ENCODE results near the gene SCGB1A1. TPM values are rescaled to one million over a fixed set of nuclear protein-coding genes. Genes with fewer than 3 reads are reported as not detected.
A peak's percentile ranks its signal among the peaks of the same experiment; 100 is the strongest.

SCGB1A1 gene
- total and polyA plus RNA-seq, 9 donors, result 1.8 to 11.6 TPM; not detected in 7

GRCh38 chr11:62435846-62436660, 17.2 kb downstream of the SCGB1A1 start:
- no peak for TF ChIP-seq POLR2A (IDR thresholded peaks at IDR 0.05)
- no peak for TF ChIP-seq CTCF (IDR thresholded peaks at IDR 0.05)
- TF ChIP-seq EP300 (IDR thresholded peaks at IDR 0.05), result no peak
- DNase-seq, result peak in 1 of 5 donors; percentile 45
- Histone ChIP-seq H3K27me3 (no peaks in the 10 kb centered on the region), H3K36me3 (no peaks in the 10 kb centered on the region), H3K4me1 (ENCODE audit: insufficient read depth) (peaks cover 20% of the 10 kb centered on the region), H3K4me3 (no peak overlapping the region), H3K9me3 (no peaks in the 10 kb centered on the region), H3K27ac (peak overlapping the region in 1 of 2 donors; percentile 41)
- intact Hi-C loops (cut with DNase I), result no loop called here
- WGBS, 3 donors, result 23 to 26% (median 24%) methylated on average over 5 of the region's 5 CpGs

GRCh38 chr11:62437616-62438015, 18.8 kb downstream of the SCGB1A1 start:
- no peak for DNase-seq
- intact Hi-C loops (cut with DNase I), result no loop called here

GRCh38 chr11:62438641-62439040, 19.8 kb downstream of the SCGB1A1 start:
- no peak for DNase-seq
- WGBS, 3 donors, result 47 to 55% (median 53%) methylated on average over 4 of the region's 4 CpGs
- Histone ChIP-seq H3K27ac (no peak overlapping the region), H3K4me3 (no peak overlapping the region), H3K4me1 (ENCODE audit: insufficient read depth) (peaks cover 20% of the 10 kb centered on the region), H3K36me3 (no peaks in the 10 kb centered on the region), H3K27me3 (no peaks in the 10 kb centered on the region), H3K9me3 (no peaks in the 10 kb centered on the region)
- TF ChIP-seq EP300 (IDR thresholded peaks at IDR 0.05) (no peak), CTCF (IDR thresholded peaks at IDR 0.05) (no peak)
- intact Hi-C loops (cut with DNase I), result no loop called here

More at GRCh38 chr11:62437616-62438015, 18.8 kb downstream of the SCGB1A1 start:
- Histone ChIP-seq H3K27me3 (no peaks in the 10 kb centered on the region), H3K4me1 (ENCODE audit: insufficient read depth) (peaks cover 20% of the 10 kb centered on the region), H3K4me3 (no peak overlapping the region), H3K27ac (no peak overlapping the region), H3K36me3 (no peaks in the 10 kb centered on the region), H3K9me3 (no peaks in the 10 kb centered on the region)
- TF ChIP-seq CTCF (IDR thresholded peaks at IDR 0.05) (no peak), EP300 (IDR thresholded peaks at IDR 0.05) (no peak), POLR2A (IDR thresholded peaks at IDR 0.05) (no peak)
- WGBS, 3 donors, result 96 to 98% (median 96%) methylated on average over 1 of the region's 1 CpG

GRCh38 chr11:62439785-62440602, 21.2 kb downstream of the SCGB1A1 start:
- no peaks in the 10 kb centered on the region for H3K36me3 ChIP-seq
- no peaks in the 10 kb centered on the region for H3K9me3 ChIP-seq
- peak overlapping the region; percentile 78 to 79 for H3K27ac ChIP-seq
- WGBS, 3 donors, result 31 to 35% (median 33%) methylated on average over 23 of the region's 23 CpGs
- no peak for TF ChIP-seq EP300 (IDR thresholded peaks at IDR 0.05)
- DNase-seq, result peak; percentile 58 to 67 (median 65)
- H3K27me3 ChIP-seq, result no peaks in the 10 kb centered on the region
- intact Hi-C loops (cut with DNase I), result no loop called here
- no peak overlapping the region for H3K4me3 ChIP-seq
- peaks cover 21% of the 10 kb centered on the region for H3K4me1 ChIP-seq (ENCODE audit: insufficient read depth)

Data from ovary (tissue), 9 donors.